ENCODE data around the gene KRTAP4-11. TPM values are rescaled to one million over a fixed set of nuclear protein-coding genes. Genes with fewer than 3 reads are reported as not detected.
"Not testable (repeated sequence)": the region's sequence is repeated elsewhere in the genome, so short reads cannot be mapped to it uniquely, and the experiment has no call there.

Gene KRTAP4-11
- total RNA-seq, 1 experiment from 2014 or later = not detected

DNA sequence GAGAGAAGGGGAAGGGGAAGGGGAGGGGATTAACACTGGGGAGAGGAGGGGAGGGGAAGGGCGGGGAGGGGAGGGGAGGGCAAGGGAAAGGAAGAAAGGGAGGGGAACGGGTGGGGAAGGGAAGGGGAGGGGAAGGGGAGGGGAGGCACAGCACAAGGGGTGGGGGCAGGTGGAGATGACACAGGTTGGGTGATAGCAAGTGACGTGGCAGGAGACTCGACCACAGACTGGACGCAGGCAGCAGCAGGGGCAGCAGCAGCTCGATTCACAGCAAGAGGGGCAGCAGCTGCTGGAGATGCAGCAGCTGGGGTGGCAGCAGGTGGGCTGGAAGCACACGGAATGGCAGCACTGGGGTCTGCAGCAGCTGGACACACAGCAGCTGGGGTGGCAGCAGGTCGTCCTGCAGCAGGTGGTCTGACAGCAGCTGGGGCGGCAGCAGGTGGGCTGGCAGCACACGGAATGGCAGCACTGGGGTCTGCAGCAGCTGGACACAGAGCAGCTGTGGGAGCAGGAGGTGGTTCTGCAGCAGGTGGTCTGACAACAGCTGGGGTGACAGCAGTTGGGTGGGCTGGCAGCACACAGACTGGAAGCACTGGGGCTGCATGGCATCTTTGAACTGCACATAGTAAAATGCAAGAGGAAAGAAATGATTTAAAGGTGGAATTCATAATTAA, 16.4 kb downstream of the KRTAP4-11 start, which contains the start of gene KRTAP4-16:
TSS of gene KRTAP4-16 (minus strand) at position 624 of the 674 bp plus-strand sequence. CDS start at position 624, 0 bp downstream.
- in situ Hi-C loops (cut with HindIII; ENCODE audit: low pct_unique_long_range_greater_than_20kb, low sequenced_read_pairs) = no loop called here
- no peak for DNase-seq (ENCODE audit: low read depth, low spot score)

DNA sequence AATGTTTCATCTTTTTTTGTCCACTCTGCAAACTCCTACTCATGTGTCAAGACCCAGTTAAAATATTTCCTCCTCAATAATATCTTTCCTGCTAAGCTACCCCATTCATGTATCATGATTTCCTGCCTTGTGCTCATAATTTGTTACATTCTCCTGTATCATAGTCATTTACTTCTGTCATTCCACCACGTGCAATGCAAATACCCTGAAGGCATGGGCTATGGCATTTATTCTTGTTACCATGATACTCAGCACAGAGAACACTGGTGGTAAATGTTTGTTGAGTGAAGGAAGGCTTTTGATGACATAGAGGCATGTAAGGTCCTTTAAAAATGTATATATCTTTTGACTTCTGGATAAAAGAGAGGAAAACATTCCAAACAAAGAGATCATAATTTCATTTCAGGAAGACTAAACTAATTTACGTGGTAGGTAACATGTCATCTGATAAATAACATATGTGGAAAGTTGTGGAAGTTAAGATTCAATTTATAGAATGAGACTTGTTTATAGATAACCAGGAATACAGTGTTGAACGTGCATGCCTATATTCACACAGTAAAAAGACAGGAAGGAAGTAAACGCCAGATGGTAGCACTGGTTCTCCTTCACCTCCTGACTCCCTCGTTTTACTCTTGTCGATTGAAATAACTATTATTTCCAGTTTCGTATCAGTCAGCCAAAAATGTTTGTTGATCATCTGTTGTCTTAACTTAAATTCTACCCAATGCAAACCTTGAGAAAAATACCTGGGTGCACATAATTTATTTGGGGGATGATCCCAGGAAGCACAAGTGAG, 18.3 kb downstream of the KRTAP4-11 start:
- in situ Hi-C loops (cut with HindIII; ENCODE audit: low pct_unique_long_range_greater_than_20kb, low sequenced_read_pairs) = not testable (repeated sequence)
- DNase-seq (ENCODE audit: low read depth, low spot score) = peak; percentile 55

DNA sequence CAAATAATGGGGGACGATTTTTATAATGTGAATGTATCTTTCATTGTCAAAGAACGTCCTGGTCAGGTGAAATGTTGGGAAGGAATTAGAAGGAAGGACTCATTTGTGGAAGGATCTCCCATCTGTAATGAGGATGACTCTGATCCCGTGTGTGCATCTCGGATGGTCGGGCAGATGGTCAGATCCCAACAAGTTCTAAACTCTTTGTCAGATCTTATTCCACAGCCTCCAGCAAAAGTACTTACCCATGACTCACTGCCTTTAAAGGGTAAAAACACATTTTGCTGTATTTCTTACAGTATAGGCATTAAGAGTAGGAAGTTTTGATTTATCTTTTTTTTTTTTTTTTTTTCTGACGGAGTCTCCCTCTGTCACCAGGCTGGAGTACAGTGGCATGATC, 19.7 kb downstream of the KRTAP4-11 start:
- in situ Hi-C loops (cut with HindIII; ENCODE audit: low pct_unique_long_range_greater_than_20kb, low sequenced_read_pairs) = no loop called here
- no peak for DNase-seq (ENCODE audit: low read depth, low spot score)

DNA sequence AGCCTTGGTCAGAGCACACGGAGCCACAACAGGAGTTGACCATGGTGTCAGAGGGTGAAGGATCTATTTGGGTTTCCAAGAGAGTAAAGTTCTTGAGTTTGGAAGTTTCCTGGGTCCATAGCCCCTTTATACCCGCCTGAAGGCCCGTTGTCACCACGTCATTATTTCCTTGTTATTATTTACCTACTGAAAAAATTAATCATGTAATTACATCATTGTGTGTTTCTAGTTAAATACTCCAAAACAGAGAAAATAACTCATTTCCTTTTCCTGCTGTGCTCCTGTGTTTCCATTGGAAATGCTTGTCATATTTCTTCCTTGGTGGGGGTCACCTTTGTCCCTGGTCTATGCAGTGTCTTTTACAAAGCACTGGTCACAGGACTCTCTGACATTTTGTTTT, 20.1 kb downstream of the KRTAP4-11 start, which contains the start of gene KRTAP4-8:
TSS of gene KRTAP4-8 (minus strand) at position 101 of the 400 bp plus-strand sequence. CDS start at position 43, 58 bp downstream.
- no peak for DNase-seq (ENCODE audit: low read depth, low spot score)
- in situ Hi-C loops (cut with HindIII; ENCODE audit: low pct_unique_long_range_greater_than_20kb, low sequenced_read_pairs) = no loop called here

DNA sequence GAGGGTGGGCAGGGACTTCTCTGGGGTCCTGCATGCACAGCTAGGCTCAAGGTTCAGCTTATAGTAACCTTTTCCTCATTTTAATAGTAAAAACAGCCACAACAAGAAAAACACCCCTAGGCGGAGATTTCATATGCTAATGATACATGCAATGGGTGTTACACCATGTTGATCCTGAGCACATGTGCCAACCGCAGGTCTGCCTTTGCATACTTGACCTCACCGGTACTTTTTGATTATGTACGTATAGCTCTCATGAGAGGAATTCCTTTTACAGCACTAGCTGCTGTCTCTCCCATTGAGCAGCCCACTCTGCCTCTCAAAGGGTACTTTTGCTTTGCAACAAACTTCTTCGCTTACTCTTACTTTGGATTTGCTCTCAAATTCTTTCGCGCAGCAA, 22.1 kb downstream of the KRTAP4-11 start:
- DNase-seq (ENCODE audit: low read depth, low spot score) = no peak
- in situ Hi-C loops (cut with HindIII; ENCODE audit: low pct_unique_long_range_greater_than_20kb, low sequenced_read_pairs) = no loop called here

DNA sequence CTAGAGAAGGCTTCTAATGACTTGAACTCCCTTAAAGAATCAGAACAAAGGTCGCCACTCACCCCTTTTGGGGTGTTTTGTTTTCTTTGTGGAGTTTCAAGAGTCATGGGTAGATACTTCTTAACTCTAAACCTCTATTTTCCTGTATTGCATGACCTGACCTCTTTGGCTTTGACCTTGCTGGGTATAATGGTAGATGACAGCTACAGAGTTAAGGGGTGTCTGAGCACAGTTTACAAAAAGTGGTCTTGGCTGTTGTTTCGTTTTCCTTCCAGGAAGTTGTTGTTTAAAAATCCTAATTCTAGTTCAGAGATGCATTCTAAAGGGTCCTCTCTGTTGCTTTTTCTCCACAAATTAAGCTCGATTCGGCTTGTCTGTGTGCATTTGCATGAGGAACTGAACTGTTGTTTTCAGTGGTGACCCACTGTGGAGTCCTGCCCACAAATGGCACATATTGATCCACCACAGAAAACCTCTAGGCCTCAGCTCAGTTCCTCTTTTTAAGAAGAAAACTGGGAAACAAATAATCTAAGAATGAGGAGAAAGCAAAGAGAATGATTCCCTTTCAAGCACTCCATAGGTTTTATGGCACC, 29.3 kb downstream of the KRTAP4-11 start:
- in situ Hi-C loops (cut with HindIII; ENCODE audit: low pct_unique_long_range_greater_than_20kb, low sequenced_read_pairs); DNase-seq (ENCODE audit: low read depth, low spot score): not testable (repeated sequence)

DNA sequence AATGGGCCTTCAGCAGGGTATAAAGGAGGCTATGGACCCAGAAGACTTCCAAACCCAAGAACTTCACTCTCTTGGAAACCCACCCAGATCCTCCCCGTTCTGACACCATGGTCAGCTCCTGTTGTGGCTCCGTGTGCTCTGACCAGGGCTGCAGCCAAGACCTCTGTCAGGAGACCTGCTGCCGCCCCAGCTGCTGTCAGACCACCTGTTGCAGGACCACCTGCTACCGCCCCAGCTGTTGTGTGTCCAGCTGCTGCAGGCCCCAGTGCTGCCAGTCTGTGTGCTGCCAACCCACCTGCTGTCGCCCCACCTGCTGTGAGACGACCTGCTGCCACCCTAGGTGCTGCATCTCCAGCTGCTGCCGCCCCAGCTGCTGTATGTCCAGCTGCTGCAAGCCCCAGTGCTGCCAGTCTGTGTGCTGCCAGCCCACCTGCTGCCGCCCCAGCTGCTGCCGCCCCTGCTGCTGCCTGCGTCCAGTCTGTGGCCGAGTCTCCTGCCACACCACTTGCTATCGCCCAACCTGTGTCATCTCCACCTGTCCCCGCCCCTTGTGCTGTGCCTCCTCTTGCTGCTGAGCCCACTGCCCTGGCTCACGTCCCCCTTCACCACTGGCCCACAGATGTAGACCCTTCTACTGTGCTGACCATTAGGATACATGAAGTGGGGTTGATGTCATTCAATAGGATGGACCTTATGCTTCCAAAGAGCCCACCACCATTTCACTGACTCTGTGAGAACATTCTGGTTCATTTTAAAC, 33.9 kb downstream of the KRTAP4-11 start, which contains the start of gene KRTAP4-7:
TSS of gene KRTAP4-7 (plus strand) at position 51 of the 757 bp plus-strand sequence. CDS start at position 108, 57 bp downstream.
- in situ Hi-C loops (cut with HindIII; ENCODE audit: low pct_unique_long_range_greater_than_20kb, low sequenced_read_pairs); DNase-seq (ENCODE audit: low read depth, low spot score): not testable (repeated sequence)

DNA sequence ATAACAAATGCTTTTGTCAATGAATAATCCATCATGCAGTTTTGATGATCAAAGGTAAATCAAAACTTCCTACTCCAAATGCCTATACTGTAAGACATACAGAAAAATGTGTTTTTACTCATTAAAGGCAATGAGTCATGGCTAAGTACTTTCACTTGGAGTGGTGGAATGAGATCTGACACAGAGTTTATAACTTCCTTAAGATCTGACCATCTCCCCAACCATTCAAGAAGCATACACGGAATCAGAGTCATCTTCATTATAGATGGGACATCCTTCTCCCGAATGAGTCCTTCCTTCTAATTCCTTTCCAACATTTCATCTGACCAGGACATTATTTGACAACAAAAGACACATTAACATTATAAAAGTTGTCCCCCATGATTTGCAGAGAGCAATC, 34.7 kb downstream of the KRTAP4-11 start:
- DNase-seq (ENCODE audit: low read depth, low spot score); in situ Hi-C loops (cut with HindIII; ENCODE audit: low pct_unique_long_range_greater_than_20kb, low sequenced_read_pairs): not testable (repeated sequence)

DNA sequence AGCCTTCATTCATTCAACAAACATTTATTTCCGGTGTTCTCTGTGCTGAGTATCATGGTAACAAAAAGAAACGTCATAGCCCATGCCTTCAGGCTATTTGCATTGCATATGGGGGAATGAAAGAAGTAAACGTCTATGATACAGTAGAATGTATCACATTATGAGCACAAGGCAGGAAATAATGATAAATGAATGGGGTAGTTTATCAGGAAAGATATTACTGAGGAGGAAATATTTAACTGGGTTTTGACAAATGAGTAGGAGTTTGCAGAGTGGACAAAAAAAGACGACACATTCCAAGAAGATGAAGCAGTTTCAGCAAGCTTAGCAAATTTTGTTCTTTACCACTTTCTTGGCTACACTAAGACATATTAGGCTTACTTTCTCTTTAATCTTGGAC, 35.5 kb downstream of the KRTAP4-11 start:
- in situ Hi-C loops (cut with HindIII; ENCODE audit: low pct_unique_long_range_greater_than_20kb, low sequenced_read_pairs) = no loop called here
- DNase-seq (ENCODE audit: low read depth, low spot score) = peak; percentile 93

DNA sequence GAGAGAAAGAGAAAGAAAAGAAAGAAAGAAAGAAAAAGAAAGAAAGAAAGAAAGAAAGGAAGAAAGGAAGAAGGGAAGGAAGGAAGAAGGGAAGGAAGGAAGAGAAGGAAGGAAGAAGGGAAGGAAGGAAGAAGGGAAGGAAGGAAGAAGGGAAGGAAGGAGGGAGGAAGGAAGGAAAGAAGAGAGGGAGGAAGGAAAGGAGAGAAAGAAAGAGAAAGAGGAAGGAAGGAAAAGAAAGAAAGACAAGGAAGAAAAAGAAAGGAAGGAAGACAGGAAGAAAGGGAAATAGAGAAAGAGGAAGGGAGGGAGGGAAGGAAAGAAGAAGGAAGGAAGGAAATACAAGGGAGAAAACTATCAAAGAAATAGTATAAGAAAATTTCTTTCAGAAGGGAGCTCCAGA, 41.4 kb downstream of the KRTAP4-11 start:
- no peak for DNase-seq (ENCODE audit: low read depth, low spot score)
- in situ Hi-C loops (cut with HindIII; ENCODE audit: low pct_unique_long_range_greater_than_20kb, low sequenced_read_pairs) = no loop called here

DNA sequence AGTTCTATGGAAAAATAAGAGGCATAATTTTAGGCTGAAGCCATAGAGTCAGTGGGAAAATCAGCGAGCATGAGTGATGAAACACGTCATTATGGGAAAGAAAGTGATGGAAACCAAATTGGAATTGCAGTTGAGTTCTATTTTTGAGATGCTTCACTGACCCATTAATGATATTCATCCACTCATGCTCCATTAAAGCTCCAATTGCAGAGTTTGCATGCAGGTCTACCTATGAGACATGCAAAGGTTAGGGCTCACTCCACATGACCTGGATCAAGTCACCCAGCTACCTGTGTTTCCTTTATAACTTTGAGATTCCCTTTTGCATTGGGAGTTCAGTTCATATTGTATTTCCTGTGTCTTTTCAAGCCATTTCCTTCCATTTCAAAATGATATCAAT, 44.5 kb downstream of the KRTAP4-11 start:
- DNase-seq (ENCODE audit: low read depth, low spot score) = no peak
- in situ Hi-C loops (cut with HindIII; ENCODE audit: low pct_unique_long_range_greater_than_20kb, low sequenced_read_pairs) = no loop called here

DNA sequence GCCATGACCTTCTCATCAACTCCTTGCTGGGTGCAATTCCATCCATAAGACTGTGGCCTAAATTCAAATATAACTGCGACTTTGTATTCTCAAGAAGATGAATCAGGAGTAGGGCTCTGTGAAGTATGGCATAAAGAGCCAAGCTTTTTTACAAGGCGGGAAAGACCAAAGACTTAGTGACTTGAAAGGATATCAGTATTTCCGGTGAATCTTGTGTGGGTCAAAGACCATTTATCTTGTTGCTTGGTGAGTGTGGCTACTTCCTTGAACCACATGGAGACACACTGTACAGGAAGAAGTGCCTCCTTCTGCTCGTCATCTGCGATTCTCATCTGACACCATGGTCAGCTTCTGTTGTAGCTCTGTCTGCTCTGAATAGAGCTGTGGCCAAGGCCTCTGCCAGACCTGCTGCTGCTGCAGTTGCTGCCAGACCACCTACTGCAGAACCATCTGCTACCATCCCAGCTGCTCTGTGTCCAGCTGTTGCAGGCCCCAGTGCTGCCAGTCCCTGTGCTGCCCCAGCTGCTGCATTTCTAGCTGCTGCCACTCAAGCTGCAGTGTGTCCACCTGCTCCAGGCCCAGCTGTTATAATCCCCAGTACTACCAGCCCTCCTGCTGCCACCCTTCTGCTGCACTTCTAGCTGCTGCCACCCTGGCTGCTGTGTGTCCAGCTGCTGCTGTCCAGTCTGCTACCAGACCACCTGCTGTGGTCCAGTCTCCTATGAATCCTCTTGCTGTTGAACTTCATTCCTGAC, 46.4 kb downstream of the KRTAP4-11 start:
- in situ Hi-C loops (cut with HindIII; ENCODE audit: low pct_unique_long_range_greater_than_20kb, low sequenced_read_pairs) = no loop called here
- DNase-seq (ENCODE audit: low read depth, low spot score) = no peak

DNA sequence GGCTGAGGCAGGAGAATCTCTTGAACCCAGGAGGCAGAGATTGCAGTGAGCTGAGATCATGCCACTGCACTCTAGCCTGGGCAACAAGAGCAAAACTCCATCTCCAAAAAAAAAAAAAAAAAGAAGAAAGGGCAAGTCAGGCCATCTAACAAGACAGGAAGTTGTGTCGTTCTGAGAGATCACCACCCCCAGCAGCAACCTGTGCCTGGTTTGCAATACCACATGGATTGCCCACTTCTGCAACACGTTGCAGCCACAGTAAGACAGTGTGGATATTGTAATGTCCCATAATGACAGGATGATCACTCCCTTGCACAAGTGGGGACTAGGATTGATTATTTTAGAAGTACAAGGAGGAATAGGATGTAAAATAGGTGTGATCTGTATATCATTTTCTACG, 49.1 kb downstream of the KRTAP4-11 start:
- no peak for DNase-seq (ENCODE audit: low read depth, low spot score)
- in situ Hi-C loops (cut with HindIII; ENCODE audit: low pct_unique_long_range_greater_than_20kb, low sequenced_read_pairs) = no loop called here

DNA sequence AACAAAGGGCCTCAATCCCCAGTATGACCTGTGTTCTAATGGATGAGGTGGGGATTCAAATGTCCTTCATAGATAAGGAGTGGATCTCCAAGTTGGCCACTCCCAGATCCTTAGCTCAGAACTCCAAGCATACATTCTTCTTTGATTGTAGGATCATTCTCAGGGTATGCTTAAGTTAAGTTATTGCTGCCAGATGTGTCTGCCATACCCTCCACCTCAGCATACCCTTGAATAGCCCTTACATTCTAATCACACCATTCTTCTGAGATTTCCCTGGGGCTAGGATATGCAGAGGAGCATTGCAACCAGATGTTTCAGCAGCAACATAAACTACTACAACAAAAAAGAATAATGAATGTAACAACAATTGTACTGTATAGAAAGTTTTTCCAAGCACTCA, 50.9 kb downstream of the KRTAP4-11 start:
- in situ Hi-C loops (cut with HindIII; ENCODE audit: low pct_unique_long_range_greater_than_20kb, low sequenced_read_pairs) = no loop called here
- DNase-seq (ENCODE audit: low read depth, low spot score) = no peak

All from SK-MEL-5 (cell line).